Measurements from ENCODE around the gene KCNQ4. TPM values are rescaled to one million over a fixed set of nuclear protein-coding genes. Genes with fewer than 3 reads are reported as not detected.

KCNQ4 gene
- polyA plus RNA-seq, 3 donors, result 0.13 TPM; not detected in 2

GRCh38 chr1:40772146-40772955 is 11.2 kb upstream of the KCNQ4 start:
- H3K27ac Mint-ChIP-seq, result peak overlapping the region in 3 of 7 donors; percentile 15 to 37 (median 22)
- H3K36me3 ChIP-seq (replicated peaks in 1 of 2; ENCODE audit: control insufficient read depth in 1 of 2, insufficient read depth in 2 of 2, low read length in 2 of 2), result peaks cover 57 to 91% of the 10 kb centered on the region in 2 donors
- intact Hi-C loops (cut with micrococcal nuclease), result loop anchor here in 1 of 2 donors (10.0 kb wide), 1 partner anchor 182 kb away; no protein-coding TSS in a partner anchor

GRCh38 chr1:40773748-40774265 is 9.8 kb upstream of the KCNQ4 start:
- Mint-ChIP-seq H3K4me1 (no peaks in the 10 kb centered on the region), H3K36me3 (peaks cover 80 to 82% of the 10 kb centered on the region in 2 donors), H3K4me3 (no peak overlapping the region), H3K27ac (no peak overlapping the region), H3K9me3 (peaks cover 0 to 11% (median 6%) of the 10 kb centered on the region in 7 donors), H3K27me3 (ENCODE audit: low read depth in 3 of 3) (peaks cover 0 to 2% (median 0%) of the 10 kb centered on the region in 3 donors)
- intact Hi-C loops (cut with micrococcal nuclease), result loop anchor here in 1 of 2 donors (10.0 kb wide), 1 partner anchor 181 kb away; no protein-coding TSS in a partner anchor
- no peak overlapping the region for H3K4me3 ChIP-seq (replicated peaks in 1 of 3; ENCODE audit: low read depth in 2 of 3, low read length in 3 of 3)
- no peak overlapping the region for H3K9ac ChIP-seq (ENCODE audit: insufficient read depth, low read length, poor library complexity, severe bottlenecking)
- no peak overlapping the region for H2AFZ ChIP-seq (ENCODE audit: insufficient read depth, low read depth, low read length, poor library complexity, severe bottlenecking)
- H3K79me2 ChIP-seq (ENCODE audit: insufficient read depth, low read length), result no peaks in the 10 kb centered on the region
- peaks cover 42 to 77% of the 10 kb centered on the region in 2 donors for H3K36me3 ChIP-seq (replicated peaks in 1 of 2; ENCODE audit: control insufficient read depth in 1 of 2, insufficient read depth in 2 of 2, low read length in 2 of 2)
- no peak overlapping the region for H3K4me2 ChIP-seq (replicated peaks; ENCODE audit: extremely low read depth, low read length, poor library complexity, severe bottlenecking)
- no peaks in the 10 kb centered on the region for H3K4me1 ChIP-seq (ENCODE audit: control insufficient read depth in 1 of 2, insufficient read depth in 2 of 2, low read length in 2 of 2)
- TF ChIP-seq, protein P1, sequence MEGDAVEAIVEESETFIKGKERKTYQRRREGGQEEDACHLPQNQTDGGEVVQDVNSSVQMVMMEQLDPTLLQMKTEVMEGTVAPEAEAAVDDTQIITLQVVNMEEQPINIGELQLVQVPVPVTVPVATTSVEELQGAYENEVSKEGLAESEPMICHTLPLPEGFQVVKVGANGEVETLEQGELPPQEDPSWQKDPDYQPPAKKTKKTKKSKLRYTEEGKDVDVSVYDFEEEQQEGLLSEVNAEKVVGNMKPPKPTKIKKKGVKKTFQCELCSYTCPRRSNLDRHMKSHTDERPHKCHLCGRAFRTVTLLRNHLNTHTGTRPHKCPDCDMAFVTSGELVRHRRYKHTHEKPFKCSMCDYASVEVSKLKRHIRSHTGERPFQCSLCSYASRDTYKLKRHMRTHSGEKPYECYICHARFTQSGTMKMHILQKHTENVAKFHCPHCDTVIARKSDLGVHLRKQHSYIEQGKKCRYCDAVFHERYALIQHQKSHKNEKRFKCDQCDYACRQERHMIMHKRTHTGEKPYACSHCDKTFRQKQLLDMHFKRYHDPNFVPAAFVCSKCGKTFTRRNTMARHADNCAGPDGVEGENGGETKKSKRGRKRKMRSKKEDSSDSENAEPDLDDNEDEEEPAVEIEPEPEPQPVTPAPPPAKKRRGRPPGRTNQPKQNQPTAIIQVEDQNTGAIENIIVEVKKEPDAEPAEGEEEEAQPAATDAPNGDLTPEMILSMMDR (IDR thresholded peaks at IDR 0.05), result no peak
- H3K27ac ChIP-seq (ENCODE audit: low read depth in 1 of 2, low read length in 2 of 2), result no peak overlapping the region
- peaks cover 0 to 5% of the 10 kb centered on the region in 2 donors for H3K9me3 ChIP-seq (replicated peaks in 1 of 2; ENCODE audit: control insufficient read depth in 1 of 2, insufficient read depth in 1 of 2, low read length in 2 of 2)
- peaks cover 11% of the 10 kb centered on the region for H4K20me1 ChIP-seq (ENCODE audit: insufficient read depth, low read length)
- WGBS (ENCODE audit: insufficient coverage), result 90% methylated on average over 3 of the region's 6 CpGs
- no peaks in the 10 kb centered on the region for H3K27me3 ChIP-seq (ENCODE audit: control insufficient read depth in 2 of 2, insufficient read depth in 2 of 2, low read length in 2 of 2)
- no peak for DNase-seq

More at GRCh38 chr1:40772146-40772955, 11.2 kb upstream of the KCNQ4 start:
- peaks cover 13% of the 10 kb centered on the region for H4K20me1 ChIP-seq (ENCODE audit: insufficient read depth, low read length)
- peaks cover 85 to 89% of the 10 kb centered on the region in 2 donors for H3K36me3 Mint-ChIP-seq
- no peak overlapping the region for H3K4me3 Mint-ChIP-seq
- no peaks in the 10 kb centered on the region for H3K27me3 ChIP-seq (ENCODE audit: control insufficient read depth in 2 of 2, insufficient read depth in 2 of 2, low read length in 2 of 2)
- no peaks in the 10 kb centered on the region for H3K4me1 Mint-ChIP-seq
- H3K79me2 ChIP-seq (ENCODE audit: insufficient read depth, low read length), result no peaks in the 10 kb centered on the region
- no peaks in the 10 kb centered on the region for H3K4me1 ChIP-seq (ENCODE audit: control insufficient read depth in 1 of 2, insufficient read depth in 2 of 2, low read length in 2 of 2)
- peak overlapping the region in 1 of 2 donors; percentile 48 for H3K27ac ChIP-seq (ENCODE audit: low read depth in 1 of 2, low read length in 2 of 2)
- H2AFZ ChIP-seq (ENCODE audit: insufficient read depth, low read depth, low read length, poor library complexity, severe bottlenecking), result no peak overlapping the region
- H3K9me3 Mint-ChIP-seq, result peaks cover 0 to 10% (median 6%) of the 10 kb centered on the region in 7 donors
- TF ChIP-seq, protein P1 (IDR thresholded peaks at IDR 0.05), result no peak
- peaks cover 0 to 5% of the 10 kb centered on the region in 2 donors for H3K9me3 ChIP-seq (replicated peaks in 1 of 2; ENCODE audit: control insufficient read depth in 1 of 2, insufficient read depth in 1 of 2, low read length in 2 of 2)
- peaks cover 0 to 2% (median 0%) of the 10 kb centered on the region in 3 donors for H3K27me3 Mint-ChIP-seq (ENCODE audit: low read depth in 3 of 3)
- no peak overlapping the region for H3K9ac ChIP-seq (ENCODE audit: insufficient read depth, low read length, poor library complexity, severe bottlenecking)
- H3K4me2 ChIP-seq (replicated peaks; ENCODE audit: extremely low read depth, low read length, poor library complexity, severe bottlenecking), result no peak overlapping the region
- 92% methylated on average over 1 of the region's 2 CpGs for WGBS (ENCODE audit: insufficient coverage)
- DNase-seq, result no peak
- H3K4me3 ChIP-seq (replicated peaks in 1 of 3; ENCODE audit: low read depth in 2 of 3, low read length in 3 of 3), result no peak overlapping the region

Measured in CD14-positive monocyte (primary cell).